HT-29 (cell line): ENCODE measurements around the gene RGS16. TPM values are rescaled to one million over a fixed set of nuclear protein-coding genes. Genes with fewer than 3 reads are reported as not detected.

ENCODE experiments used
- DNase-seq: peaks from one replicate; pipeline ENCODE4 v3.0.0-alpha.2; 2015; ENCODE audit warnings: low spot score
- total RNA-seq: library from RNA; depleted of rRNA; stranded (reverse); fragments of >200 nt; shearing (Covaris generic); gene quantifications from 2 replicates; pipeline ENCODE4 v1.2.3, GENCODE V29; 2014

The RGS16 gene
- total RNA-seq, 1 experiment from 2014 or later, result 5.1 TPM

DNA sequence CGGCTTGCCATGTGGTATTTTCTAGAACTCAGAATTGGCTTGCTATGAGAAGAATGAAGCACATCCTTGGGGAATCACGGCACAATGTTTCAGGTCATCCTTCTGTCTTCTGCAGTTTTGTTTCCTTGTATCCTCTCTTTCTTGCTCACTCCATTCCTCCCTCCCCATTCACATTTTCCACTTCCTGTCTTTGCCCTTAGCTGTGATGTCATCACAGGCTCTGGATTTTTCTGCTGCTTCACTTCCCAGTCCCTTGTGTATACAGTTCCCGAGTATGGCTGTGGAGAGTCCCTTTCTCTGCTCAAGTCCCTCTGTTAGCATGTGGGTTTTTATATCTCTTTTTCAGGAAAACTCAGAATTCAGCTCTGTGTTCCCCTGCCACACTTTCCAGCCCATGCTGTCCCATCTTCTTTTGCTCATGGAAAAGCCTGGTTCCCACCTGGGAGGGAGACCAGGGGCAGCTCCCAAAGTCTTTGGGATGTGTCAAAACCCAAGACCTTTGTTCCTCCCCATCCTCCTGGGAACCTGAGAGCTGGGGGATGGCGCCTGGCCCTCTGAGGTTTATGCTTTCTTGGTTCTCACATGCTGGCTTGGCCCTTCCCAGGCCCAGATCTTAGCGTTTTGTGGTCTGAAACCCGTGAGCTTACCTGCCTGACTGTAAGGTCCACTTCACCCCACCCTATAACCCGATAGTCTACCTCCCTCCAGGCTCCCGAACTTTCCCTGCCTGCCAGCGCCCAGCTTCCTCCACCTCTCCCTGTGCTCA, 4.8 kb upstream of the RGS16 start:
- DNase-seq, result no peak

DNA sequence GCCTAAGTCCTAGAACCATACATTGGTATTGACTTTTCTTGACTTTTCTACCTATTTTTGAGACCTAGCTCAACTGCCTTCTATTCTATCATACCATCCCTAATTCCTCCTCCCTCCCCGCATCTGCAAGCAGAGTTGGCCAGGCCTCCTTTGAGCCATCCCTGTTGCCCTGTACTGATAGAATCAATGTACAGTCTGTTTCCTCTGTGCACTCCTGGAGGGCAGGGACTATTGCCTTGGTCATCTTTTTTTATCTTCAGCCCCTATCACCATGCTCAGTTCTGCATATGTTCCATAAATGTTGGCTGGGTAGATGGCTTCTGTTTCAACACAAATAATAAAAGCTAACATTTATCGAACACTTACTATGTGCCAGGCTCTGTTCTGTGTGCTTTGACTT, 4.0 kb upstream of the RGS16 start:
- DNase-seq, result no peak

DNA sequence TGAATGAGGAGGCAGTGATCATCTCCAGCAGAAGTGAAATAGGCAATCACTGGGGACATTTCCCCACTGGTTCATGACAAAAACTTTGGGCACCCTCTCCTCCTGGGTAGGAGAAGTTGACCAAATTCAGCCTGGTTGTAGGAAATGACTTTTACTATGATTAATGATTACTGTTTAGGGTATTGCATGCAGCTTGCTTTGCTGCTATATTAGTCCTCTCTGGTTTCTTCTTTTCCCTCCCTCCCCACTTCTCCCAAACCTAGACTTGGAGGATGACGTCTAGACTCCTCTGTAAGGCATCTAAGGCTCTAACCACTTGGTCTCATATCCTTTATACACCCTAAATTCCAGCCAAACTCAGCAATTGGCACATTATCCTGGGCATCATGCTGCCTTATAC, 3.4 kb upstream of the RGS16 start:
- DNase-seq, result no peak

DNA sequence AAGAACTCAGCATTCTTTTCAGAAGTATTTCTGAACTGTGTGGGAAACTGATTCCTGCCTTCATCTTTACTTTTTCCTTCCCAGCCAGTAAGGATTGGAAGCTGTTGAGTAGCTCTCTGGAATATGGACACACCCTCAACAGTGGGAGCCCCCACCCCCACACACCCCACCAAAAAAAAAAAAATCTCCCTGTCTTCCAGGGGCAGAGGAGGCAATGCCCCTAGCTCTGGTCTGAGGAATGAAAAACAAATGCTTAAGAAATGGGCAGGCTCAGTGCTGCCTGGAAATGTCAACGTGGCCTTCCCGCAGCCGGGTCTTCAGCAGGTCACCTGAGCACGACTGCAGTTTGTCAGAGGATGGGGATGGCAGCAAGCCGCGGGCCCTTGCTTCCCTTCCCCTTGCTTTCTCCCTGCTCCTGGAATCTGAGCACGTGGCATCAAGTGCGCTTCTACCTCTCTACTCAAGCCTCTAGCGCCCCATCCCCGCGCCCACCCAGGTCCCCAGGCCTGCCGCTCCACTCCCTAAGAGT, 479 bp downstream of the RGS16 start:
- no peak for DNase-seq

DNA sequence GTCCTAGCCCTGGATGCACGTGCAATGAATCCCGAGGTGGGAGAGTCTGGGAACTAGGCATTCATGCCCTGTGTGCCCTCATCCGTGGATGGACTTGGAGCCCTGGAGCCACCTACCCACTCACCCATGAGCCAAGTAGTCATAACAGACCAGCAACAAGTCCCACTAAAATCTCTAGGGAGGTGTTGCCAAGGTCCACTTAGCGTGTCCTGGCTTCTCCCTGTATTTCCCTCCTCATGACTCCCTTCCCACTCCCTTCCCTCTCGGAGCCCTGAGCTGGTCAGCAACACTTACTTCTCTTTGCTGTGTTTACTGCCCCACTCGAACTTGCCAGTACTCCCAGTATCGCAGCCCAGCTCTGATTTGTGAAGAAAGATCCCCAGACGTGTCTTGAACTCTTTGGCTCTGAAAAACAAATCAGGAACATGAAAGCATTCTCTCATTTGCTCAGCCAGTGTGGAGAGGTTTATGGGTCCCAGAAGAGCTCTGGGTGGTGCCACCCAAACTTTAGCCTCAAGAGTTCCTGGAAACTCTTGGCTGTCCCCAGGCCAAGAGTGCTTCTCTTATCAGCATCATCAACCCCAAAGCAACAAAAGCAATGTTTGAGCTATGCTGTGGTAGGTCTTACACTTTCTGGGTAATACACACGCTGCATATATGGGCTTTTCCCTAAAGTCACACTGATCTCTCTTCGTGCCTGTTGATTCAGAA, 1.1 kb downstream of the RGS16 start:
- peak; percentile 25 for DNase-seq

DNA sequence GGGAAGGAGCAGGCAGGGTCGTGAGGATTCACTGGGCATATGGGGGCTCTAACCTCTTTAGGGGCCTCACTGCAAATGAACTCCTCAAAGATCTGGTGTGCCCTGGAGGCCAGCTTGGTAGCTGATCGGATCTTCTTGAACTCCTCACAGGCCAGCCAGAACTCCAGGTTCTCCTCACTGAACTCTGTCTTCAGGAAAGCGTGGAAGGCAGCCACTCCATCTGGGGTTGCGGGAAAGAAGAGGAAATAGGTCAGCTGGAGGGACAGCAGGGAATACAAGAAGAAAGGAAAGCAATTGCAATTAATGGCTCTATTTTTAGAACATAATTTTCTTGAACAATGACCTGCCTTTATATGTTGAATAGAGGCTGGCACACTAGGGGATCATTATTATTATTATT, 2.3 kb downstream of the RGS16 start:
- no peak for DNase-seq

DNA sequence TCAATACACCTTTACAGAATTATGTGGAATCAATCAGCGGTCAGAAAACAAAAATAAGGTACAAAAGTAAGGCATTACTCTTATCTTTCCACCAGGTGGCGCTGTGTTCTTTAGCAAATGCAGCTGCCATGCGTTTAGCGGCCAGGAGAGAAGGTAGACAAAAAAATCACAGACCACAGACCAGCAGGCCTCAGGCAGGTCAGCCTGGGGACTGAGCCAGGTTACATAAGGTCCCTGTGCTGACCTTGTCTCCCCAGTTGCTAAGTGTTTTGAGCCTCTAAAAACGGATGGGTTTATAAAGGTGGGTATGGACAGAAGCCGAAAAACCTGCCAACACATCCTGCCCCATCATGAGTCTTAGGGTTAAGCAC, 2.8 kb downstream of the RGS16 start:
- peak; percentile 89 for DNase-seq

DNA sequence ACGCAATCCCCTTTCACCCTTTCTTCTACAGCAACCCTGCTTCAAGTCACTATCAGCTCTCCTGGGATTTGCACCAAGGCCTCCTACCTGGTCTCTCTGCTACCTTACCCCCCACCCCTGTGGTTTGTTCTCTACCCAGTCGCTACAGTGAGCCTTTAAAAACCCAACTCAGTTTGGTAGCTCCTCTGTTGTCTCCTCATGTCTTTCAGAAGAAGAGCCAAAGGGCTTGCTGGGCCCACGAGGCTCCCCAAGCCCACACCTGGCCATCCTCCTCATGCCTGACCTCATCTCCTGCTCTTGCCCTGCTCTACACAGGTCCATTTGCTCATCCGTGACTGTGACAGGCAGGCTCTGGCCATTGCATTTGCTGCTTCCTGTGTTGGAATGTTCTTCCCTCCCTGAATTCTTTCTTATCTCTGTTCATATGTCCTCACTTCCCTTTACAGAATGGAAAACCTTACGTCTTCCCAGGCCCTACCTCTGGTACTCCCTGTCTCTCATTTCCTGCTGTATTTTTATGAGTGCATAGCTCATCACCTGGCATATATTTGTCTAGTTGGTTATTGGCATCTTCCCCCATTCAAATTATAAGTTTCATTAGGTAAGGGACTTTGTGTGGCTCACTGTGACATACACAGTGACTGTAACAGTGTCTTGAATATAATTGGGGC, 3.3 kb downstream of the RGS16 start:
- no peak for DNase-seq

DNA sequence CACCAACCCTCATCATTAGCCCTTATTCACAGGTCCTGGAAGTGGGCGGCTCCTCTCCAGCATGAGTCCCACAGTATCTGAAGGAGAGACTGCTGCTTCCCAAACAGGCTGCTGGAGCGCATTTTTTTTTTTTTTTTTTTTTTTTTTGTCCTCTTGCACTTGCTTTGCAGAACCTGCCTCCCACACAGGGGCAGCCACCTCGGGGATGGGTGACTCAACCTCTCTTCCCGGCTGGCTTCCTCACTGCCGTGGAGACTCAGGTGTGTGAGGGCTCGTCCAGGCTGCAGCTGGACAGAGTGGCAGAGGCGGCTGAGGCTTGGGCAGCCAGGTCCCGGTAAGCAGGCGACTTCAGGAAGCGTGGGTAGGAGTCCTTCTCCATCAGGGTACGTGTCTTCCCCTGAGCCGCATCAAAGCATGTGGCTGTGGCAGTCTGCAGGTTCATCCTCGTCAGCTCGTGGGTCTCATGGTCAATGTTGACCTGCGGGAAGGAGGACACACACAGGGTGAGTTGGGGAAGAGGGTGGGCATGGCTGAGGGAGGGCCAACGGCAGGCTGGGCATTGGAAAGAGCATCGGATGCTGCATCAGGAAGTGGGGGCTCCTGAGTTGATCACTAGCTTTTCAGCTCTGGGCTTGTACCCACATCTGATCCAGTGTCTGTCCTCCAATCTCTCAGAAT, 4.0 kb downstream of the RGS16 start:
- no peak for DNase-seq

DNA sequence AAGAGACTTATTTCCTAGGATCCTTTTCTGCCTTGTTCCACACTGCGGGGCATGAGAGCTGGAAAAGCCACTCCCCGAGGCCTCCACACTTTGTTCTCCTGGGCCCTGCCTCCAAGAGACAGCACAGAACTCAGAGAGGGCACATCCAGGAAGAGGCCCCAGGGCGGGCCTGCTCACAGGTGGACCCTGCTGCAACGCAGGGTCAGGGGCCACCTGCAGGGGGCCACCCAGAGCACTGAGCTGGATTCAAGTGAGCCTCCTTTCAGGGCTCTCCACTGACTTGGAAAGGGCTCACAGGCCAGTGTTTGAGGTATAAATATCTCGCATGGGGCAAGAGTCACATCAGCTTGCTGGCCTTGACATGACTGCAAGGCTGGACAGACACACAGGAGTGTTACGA, 4.8 kb downstream of the RGS16 start:
- peak; percentile 12 for DNase-seq

DNA sequence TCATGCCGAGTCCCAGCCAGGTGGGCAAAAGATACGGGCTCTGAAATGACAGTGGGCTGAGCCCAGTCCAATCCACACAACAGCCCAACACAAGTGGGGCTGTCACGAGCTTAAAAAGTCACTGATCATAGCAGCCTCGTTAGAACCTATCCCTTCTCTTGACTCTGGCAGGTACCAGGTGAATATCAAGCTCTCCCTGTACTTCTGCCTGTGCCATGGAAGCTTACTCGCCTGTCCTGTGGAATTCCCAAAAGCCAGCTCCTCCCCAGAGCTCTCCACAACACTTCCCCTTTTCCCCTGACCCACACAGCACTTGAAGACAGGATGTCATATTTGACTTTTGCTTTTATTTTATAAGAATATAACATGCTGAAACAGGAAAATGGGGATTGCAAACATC, 5.9 kb downstream of the RGS16 start:
- no peak for DNase-seq

DNA sequence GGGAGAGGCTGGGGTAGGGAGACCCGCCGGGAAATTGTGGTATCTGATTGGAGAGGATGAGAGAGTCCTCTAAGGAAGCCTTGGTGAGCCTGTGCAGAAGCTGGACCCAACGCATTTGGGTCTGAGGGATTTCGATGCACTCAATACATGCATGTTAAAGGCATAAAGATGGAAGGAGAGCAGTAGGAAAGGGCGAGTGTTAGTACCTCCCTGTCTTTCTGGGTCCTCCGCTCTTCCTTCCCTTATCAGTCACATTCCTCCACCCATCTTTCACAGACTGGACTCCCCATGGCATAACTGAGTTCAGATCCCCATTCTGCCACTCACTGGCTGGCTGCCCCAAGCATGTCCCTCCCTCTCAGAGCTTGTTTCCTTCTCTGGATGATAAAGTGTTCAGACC, 7.3 kb downstream of the RGS16 start:
- no peak for DNase-seq

DNA sequence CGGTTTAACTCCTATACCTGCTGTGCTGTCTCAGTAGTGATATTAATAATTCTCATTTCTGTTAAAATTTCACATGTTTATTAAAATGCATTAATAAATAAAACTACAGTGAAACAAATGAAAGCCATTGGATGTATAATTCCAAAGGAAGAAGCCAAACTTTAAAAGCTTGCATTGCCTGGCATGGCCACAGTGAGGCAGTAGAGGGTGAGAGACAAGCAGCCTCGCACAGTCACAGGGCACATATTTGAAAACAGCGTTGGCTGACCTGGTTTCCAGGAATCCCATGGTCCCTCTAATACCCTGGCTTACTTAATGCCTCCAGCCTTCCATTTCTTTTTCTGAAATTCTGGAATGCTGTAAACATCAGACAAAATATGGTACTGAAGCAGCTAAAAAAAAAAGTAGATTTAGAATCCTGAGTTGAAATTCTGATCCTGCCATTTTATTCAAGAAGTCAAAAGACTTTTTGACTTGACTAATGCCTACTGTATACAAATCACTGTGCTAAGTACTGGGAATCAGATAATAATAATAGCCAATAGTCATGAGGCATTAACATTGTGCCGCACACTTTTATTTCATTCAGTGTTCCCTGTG, 8.4 kb downstream of the RGS16 start:
- DNase-seq, result peak; percentile 70

DNA sequence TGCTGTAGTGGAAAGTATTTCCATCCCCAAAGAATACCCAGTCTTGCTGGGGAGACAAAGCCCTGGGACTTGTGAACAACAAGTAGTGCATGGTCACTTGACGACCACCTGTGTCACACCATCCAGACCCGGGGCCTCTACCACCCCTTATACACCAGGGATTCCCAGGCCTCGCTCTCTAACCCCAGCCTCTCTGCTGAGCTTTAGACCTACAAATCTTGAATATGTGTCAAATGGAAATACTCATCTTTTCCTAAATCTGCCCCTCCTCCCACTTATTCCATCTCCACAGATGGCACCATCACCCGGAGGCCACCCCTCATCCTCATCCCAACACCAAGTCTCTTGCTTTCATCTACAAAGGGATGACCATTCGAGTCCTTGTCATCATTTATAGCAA, 14.3 kb downstream of the RGS16 start:
- no peak for DNase-seq

DNA sequence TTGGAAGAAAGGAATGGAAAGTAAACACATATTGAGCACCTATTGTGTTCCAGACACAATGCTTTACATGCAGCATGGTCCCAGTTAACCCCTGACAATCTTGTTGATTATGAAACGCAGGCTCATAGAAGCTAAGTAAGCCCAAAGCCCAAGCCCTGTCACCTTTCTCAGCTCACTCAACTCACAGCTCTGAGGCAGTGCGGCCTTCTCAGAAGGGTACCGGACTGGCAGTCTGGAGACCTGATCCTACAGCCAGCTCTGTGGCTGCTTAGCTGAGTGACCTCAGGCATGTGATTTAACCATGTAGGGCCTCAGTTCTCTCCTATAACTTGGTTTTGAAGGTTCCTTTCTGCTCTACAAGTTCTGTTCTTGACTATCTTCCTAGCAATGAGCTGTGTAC, 14.7 kb downstream of the RGS16 start:
- peak; percentile 4 for DNase-seq

DNA sequence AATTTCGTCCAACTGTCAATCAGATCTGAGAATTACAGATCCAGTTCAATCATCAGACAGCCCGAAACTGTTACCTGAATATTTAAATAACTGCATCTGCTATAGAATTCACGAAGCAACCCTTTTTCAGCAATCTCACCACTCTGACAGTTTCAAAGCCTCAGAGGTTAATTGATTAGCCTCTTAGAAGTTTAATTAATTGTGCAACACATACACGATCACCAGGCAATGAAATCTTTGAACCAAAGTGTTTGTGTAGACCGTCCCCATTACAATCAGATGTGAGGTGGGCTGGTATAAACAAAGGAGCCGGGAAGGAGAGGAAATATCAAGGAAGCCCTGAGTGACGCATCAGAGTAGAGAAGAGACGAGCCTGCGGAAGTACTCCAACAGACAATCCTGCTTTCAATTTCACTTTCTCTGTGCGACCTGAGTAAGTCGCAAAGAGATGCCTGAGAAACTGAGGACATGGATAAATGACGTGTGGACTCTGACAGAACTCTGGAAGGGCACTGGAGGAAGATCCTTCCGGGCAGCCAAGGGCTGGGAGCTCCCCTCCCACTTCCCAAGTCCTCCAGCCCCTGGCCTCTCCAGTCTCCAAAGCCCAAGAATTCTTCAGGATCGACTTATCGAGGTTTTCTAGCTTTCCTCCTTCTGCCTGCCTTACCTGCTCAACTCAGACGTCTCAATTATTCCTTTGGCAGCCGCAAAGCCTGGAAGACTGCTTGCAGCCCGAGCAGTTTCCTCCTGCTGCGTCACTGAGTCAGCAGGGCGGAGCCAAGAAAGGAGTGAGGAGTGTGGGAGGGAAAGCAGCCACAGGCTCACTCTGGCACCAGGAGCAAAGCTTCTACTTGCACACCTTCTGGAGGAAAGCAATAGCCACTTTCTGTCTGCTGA, 15.4 kb downstream of the RGS16 start, which contains the start of gene RNASEL:
RNASEL (minus strand) TSS at position 757 of the 897 bp plus-strand sequence. CDS start 2,450 bp downstream, outside the sequence.
- DNase-seq, result peak; percentile 85

DNA sequence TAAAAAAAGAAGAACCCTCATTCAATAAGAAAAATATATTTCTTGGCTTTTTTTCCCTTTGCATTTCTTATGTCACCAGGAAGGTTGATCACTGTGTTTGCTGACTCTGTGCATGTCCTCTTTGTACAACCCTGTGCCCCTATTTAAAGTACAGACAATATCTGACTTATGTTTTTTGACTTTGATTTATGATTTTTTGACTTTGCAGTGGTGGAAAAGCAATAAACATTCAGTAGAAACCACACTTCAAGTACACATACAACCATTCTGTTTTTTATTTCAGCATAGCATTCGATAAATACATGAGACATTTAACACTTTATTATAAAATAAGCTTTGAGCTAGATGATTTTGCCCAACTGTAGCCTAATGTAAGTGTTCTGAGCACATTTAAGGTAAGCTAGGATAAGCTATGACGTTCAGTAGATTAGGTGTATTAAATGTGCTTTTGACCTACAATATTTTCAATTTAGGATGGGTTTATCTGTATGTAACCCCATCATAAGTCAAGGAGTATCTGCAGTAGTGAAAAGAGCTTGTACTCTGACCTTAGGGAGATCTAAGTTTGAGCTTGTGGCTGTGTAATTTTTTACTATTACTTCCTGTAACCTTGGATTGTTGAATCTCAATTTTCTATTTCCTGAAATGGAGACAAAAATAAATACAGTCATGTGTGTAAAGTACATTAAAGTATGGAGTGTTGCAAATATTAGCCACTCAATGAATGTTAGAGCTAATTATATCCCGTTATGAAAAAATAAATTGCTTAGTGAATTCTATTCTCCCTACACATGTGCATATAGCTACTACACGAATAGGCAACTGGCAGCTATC, 16.3 kb downstream of the RGS16 start:
- peak; percentile 6 for DNase-seq

DNA sequence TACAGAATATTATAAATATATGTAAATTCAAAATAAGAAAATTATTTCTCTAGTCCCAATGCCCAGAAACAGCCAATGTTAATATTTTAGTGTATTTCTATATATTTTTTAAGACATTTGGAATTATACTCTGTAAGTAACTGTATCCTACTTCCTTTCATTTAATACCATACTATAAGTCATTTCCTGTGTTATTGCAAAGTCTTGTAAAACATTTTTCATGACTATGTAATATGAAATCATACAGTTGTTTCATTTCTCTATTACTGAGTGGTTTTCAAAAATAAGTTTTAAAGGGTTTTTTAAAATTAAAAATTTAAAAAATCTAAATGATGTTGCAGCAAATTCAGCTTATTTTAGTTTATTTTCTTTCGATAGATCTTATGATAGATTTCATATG, 17.1 kb downstream of the RGS16 start:
- DNase-seq, result no peak

DNA sequence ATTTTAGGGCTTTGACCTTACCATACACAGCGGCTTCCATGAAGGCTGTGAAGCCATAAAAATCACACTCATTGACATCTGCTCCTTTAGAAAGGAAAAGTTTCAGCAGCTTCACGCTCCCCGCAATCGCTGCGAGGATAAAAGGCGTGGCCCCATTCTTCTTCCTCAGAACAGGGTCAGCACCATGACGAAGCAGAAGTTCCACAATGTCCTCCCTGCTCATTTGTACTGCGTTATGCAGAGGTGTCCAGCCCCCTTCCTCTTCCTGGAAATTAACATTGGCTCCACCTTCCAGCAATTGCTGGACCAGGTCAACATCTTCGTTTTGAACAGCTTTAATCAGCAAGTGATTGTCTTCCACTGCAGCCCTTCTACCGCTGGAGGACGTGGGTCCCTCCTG, 17.8 kb downstream of the RGS16 start:
- no peak for DNase-seq
